Mesenchymal stem cell (in vitro differentiated cells and primary cell): Measurements from ENCODE around the gene PIKFYVE.

Experiments used
- DNase-seq: peaks from one replicate; pipeline ENCODE4 v3.0.0-alpha.2; 2013
- H2AFZ ChIP-seq: one replicate; pipeline ENCODE4 v1.6.1; 2013; ENCODE audit warnings: low read depth, mild to moderate bottlenecking, control low read depth, inconsistent platforms, low read length, moderate library complexity
- H2AK5ac ChIP-seq: 2 replicates; pipeline ENCODE4 v1.6.1; 2013; ENCODE audit warnings: low read length, moderate library complexity, mild to moderate bottlenecking, inconsistent platforms; ENCODE audit not compliant: severe bottlenecking
- H2BK120ac ChIP-seq: one replicate; pipeline ENCODE4 v1.6.1; 2013; ENCODE audit warnings: low read depth, mild to moderate bottlenecking, inconsistent platforms, low read length, moderate library complexity
- H2BK12ac ChIP-seq, 2 experiments: one replicate each; pipeline ENCODE4 v1.6.1; 2013; ENCODE audit warnings: inconsistent platforms in 2 of 2, low read length in 2 of 2, mild to moderate bottlenecking in 2 of 2, moderate library complexity in 2 of 2, control low read depth in 1 of 2
- H2BK15ac ChIP-seq: one replicate; pipeline ENCODE4 v1.6.1; 2013; ENCODE audit warnings: mild to moderate bottlenecking, low read depth, inconsistent platforms; ENCODE audit not compliant: poor library complexity, severe bottlenecking
- H2BK5ac ChIP-seq: 2 replicates; pipeline ENCODE4 v1.6.1; 2013; ENCODE audit warnings: low read depth, mild to moderate bottlenecking, low read length, control low read depth, inconsistent platforms; ENCODE audit not compliant: poor library complexity, severe bottlenecking
- H3K14ac ChIP-seq, 2 experiments: one replicate each; pipeline ENCODE4 v1.6.1; 2013; ENCODE audit warnings: inconsistent platforms in 2 of 2, low read length in 2 of 2, control low read depth in 1 of 2, mild to moderate bottlenecking in 1 of 2, moderate library complexity in 1 of 2
- H3K18ac ChIP-seq, 2 experiments: one replicate each; pipeline ENCODE4 v1.6.1; 2013; ENCODE audit warnings: inconsistent platforms in 2 of 2, low read length in 2 of 2, control low read depth in 1 of 2, low read depth in 1 of 2, mild to moderate bottlenecking in 1 of 2
- H3K23ac ChIP-seq, 2 experiments: one replicate each; pipeline ENCODE4 v1.6.1; 2013; ENCODE audit warnings: inconsistent platforms in 2 of 2, low read length in 2 of 2, mild to moderate bottlenecking in 2 of 2, moderate library complexity in 2 of 2, control low read depth in 1 of 2
- H3K27ac ChIP-seq: 2 replicates; pipeline ENCODE4 v1.5.1; 2013; ENCODE audit warnings: mild to moderate bottlenecking, moderate library complexity, low read length, control low read depth, inconsistent platforms; ENCODE audit not compliant: poor library complexity, severe bottlenecking
- H3K27me3 ChIP-seq, 2 experiments: 2 replicates each; pipeline versions ENCODE4 v1.6.1 to v1.7.0; 2013; ENCODE audit warnings: low read length in 2 of 2, mild to moderate bottlenecking in 2 of 2, moderate library complexity in 2 of 2, control low read depth in 1 of 2, inconsistent platforms in 1 of 2; ENCODE audit not compliant: control insufficient read depth in 1 of 2, insufficient read depth in 1 of 2
- H3K36me3 ChIP-seq, 2 experiments: 2 replicates each; pipeline versions ENCODE4 v1.6.1 to v1.7.0; 2013; ENCODE audit warnings: low read length in 2 of 2, control low read depth in 1 of 2, inconsistent platforms in 1 of 2, low read depth in 1 of 2, mild to moderate bottlenecking in 1 of 2; ENCODE audit not compliant: insufficient read depth in 2 of 2, control insufficient read depth in 1 of 2
- H3K4ac ChIP-seq, 2 experiments: one replicate each; pipeline ENCODE4 v1.6.1; 2013; ENCODE audit warnings: inconsistent platforms in 2 of 2, low read length in 2 of 2, mild to moderate bottlenecking in 2 of 2, moderate library complexity in 2 of 2, control low read depth in 1 of 2, low read depth in 1 of 2
- H3K4me1 ChIP-seq: 2 replicates; pipeline ENCODE4 v1.6.1; 2013; ENCODE audit warnings: low read depth, low read length, control low read depth; ENCODE audit not compliant: control insufficient read depth, insufficient read depth
- H3K4me2 ChIP-seq: 2 replicates; pipeline ENCODE4 v1.6.1; 2013; ENCODE audit warnings: low read length, mild to moderate bottlenecking, inconsistent platforms; ENCODE audit not compliant: poor library complexity, severe bottlenecking
- H3K4me3 ChIP-seq, 2 experiments: 2 replicates each; pipeline versions ENCODE4 v1.5.1 to v1.7.0; 2013; ENCODE audit warnings: low read length in 2 of 2, mild to moderate bottlenecking in 2 of 2, control low read depth in 1 of 2, low read depth in 1 of 2; ENCODE audit not compliant: insufficient read depth in 1 of 2
- H3K79me1 ChIP-seq: replicated peaks from 2 replicates; pipeline ENCODE4 v1.6.1; 2013; ENCODE audit warnings: mild to moderate bottlenecking, control low read depth, low read length, inconsistent platforms; ENCODE audit not compliant: poor library complexity, severe bottlenecking
- H3K9ac ChIP-seq: 2 replicates; pipeline ENCODE4 v1.7.0; 2013; ENCODE audit warnings: mild to moderate bottlenecking, low read length, moderate library complexity
- H3K9me3 ChIP-seq: 2 replicates; pipeline ENCODE4 v1.7.0; 2013; ENCODE audit warnings: mild to moderate bottlenecking, low read length; ENCODE audit not compliant: control insufficient read depth
- H4K8ac ChIP-seq: one replicate; pipeline ENCODE4 v1.6.1; 2013; ENCODE audit warnings: inconsistent platforms, mild to moderate bottlenecking, low read length, moderate library complexity
- H4K91ac ChIP-seq: one replicate; pipeline ENCODE4 v1.6.1; 2013; ENCODE audit warnings: mild to moderate bottlenecking, low read length, inconsistent platforms
- WGBS: methylation state at CpG from one replicate; pipeline ENCODE4 v1.1.7; 2013; ENCODE audit warnings: mixed read lengths; 5-methylcytosine and 5-hydroxymethylcytosine counted together

The PIKFYVE gene

DNA sequence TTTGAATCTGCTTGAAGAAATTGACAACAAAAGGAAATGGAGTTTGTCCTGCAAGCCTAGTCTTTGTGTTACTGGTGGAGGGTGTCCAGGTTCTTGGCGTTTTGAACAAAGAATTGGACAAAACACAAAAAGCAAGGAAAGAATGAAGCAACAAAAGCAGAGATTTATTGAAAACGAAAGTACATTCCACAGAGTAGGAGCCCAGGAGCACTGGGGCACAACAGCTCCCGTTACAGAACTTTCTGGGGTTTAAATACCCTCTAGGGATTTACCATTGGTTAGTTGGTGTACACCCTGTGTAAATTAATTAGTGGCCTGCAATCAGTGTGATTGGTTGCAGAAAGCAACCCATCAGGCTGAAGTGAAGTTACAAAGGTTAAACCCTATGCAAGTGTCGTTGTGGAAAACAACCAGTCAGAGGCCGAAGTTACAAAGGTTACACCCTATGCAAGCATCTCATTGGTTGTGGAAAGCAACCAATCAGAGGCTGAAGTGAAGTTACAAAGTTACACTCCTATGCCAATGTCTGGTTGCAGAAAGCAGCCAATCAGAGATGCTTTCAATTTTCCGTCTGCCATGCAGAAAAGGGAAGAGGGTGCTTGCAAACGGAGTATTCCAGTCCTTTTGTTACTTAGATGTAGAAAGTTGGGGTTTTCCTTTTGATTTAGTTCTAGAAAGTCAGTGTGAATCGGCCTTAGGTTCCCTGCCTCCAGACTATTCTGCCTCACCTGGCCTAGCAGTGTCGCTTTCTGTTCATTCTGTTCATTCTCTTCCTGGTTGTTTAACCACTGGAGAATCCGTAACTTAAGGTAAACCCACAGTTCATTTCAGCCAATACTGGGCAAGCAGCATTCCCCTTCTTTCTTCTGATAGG lies 92.9 kb downstream of the PIKFYVE start:
- H3K23ac ChIP-seq, result no peak overlapping the region
- no peak overlapping the region for H2BK15ac ChIP-seq
- H3K79me1 ChIP-seq, result peaks cover 4% of the 10 kb centered on the region
- no peak overlapping the region for H3K4ac ChIP-seq
- peaks cover 2% of the 10 kb centered on the region for H3K4me1 ChIP-seq
- no peak overlapping the region for H2AK5ac ChIP-seq
- no peaks in the 10 kb centered on the region for H3K9me3 ChIP-seq
- H2BK5ac ChIP-seq, result no peak overlapping the region
- DNase-seq, result no peak
- H2AFZ ChIP-seq, result no peak overlapping the region
- H2BK120ac ChIP-seq, result no peak overlapping the region
- H3K4me3 ChIP-seq, result no peak overlapping the region
- no peak overlapping the region for H2BK12ac ChIP-seq
- WGBS, result 97% methylated on average over 10 of the region's 10 CpGs
- H3K36me3 ChIP-seq, result peaks cover 17 to 23% of the 10 kb centered on the region in 2 experiments
- no peak overlapping the region for H3K18ac ChIP-seq
- no peak overlapping the region for H3K4me2 ChIP-seq
- no peak overlapping the region for H3K27ac ChIP-seq
- peak overlapping the region; percentile 2 for H3K9ac ChIP-seq
- no peak overlapping the region for H3K14ac ChIP-seq
- H4K91ac ChIP-seq, result no peak overlapping the region
- H4K8ac ChIP-seq, result no peak overlapping the region
- H3K27me3 ChIP-seq, result no peaks in the 10 kb centered on the region

- no peak overlapping the region for H3K4ac ChIP-seq
- peaks cover 2% of the 10 kb centered on the region for H3K4me1 ChIP-seq
- 98% methylated on average over 10 of the region's 17 CpGs for WGBS
Measured at GRCh38 chr2:208359632-208359986, 93.6 kb downstream of the PIKFYVE start.

GRCh38 chr2:208360259-208361076 lies 94.4 kb downstream of the PIKFYVE start:
- Histone ChIP-seq H3K18ac (no peak overlapping the region), H4K91ac (no peak overlapping the region), H2BK15ac (no peak overlapping the region), H3K9ac (no peak overlapping the region), H3K36me3 (peaks cover 8 to 17% of the 10 kb centered on the region in 2 experiments), H2BK12ac (no peak overlapping the region), H4K8ac (no peak overlapping the region), H2AK5ac (no peak overlapping the region), H3K4me1 (peaks cover 2% of the 10 kb centered on the region), H2BK5ac (no peak overlapping the region), H3K27me3 (no peaks in the 10 kb centered on the region), H2BK120ac (no peak overlapping the region), H3K79me1 (peaks cover 4% of the 10 kb centered on the region), H2AFZ (no peak overlapping the region), H3K4me3 (no peak overlapping the region), H3K27ac (no peak overlapping the region), H3K9me3 (no peaks in the 10 kb centered on the region), H3K14ac (no peak overlapping the region), H3K4me2 (no peak overlapping the region), H3K23ac (no peak overlapping the region), H3K4ac (no peak overlapping the region)
- 93% methylated on average over 48 of the region's 48 CpGs for WGBS
- DNase-seq, result no peak

More at GRCh38 chr2:208359632-208359986, 93.6 kb downstream of the PIKFYVE start:
- no peak for DNase-seq
- Histone ChIP-seq H2BK120ac (no peak overlapping the region), H3K4me2 (no peak overlapping the region), H3K18ac (no peak overlapping the region), H3K79me1 (peaks cover 4% of the 10 kb centered on the region), H3K9ac (no peak overlapping the region), H2BK5ac (peak overlapping the region; percentile 51), H3K4me3 (no peak overlapping the region), H2AFZ (no peak overlapping the region), H3K36me3 (peaks cover 17% of the 10 kb centered on the region in 2 experiments), H4K91ac (no peak overlapping the region), H3K9me3 (no peaks in the 10 kb centered on the region), H2AK5ac (no peak overlapping the region), H3K27ac (no peak overlapping the region), H2BK15ac (no peak overlapping the region), H3K27me3 (no peaks in the 10 kb centered on the region), H3K23ac (peak overlapping the region in 1 of 2 experiments; percentile 32), H3K14ac (no peak overlapping the region), H4K8ac (no peak overlapping the region), H2BK12ac (no peak overlapping the region)

- no peak overlapping the region for H4K8ac ChIP-seq
- no peak overlapping the region for H3K14ac ChIP-seq
- no peak overlapping the region for H3K4me2 ChIP-seq
- no peak overlapping the region for H4K91ac ChIP-seq
- no peak overlapping the region for H3K9ac ChIP-seq
- peaks cover 2% of the 10 kb centered on the region for H3K4me1 ChIP-seq
- peaks cover 4% of the 10 kb centered on the region for H3K79me1 ChIP-seq
- H3K27me3 ChIP-seq, result no peaks in the 10 kb centered on the region
- H2AK5ac ChIP-seq, result no peak overlapping the region
- H3K4me3 ChIP-seq, result no peak overlapping the region
- WGBS, result 97% methylated on average over 8 of the region's 9 CpGs
- H2BK5ac ChIP-seq, result no peak overlapping the region
- DNase-seq, result no peak
- H2BK120ac ChIP-seq, result no peak overlapping the region
- no peak overlapping the region for H3K18ac ChIP-seq
- H3K23ac ChIP-seq, result no peak overlapping the region
- no peak overlapping the region for H3K27ac ChIP-seq
- no peak overlapping the region for H2AFZ ChIP-seq
- H3K9me3 ChIP-seq, result no peaks in the 10 kb centered on the region
- H2BK12ac ChIP-seq, result no peak overlapping the region
- H3K36me3 ChIP-seq, result peaks cover 7 to 17% of the 10 kb centered on the region in 2 experiments
- H3K4ac ChIP-seq, result no peak overlapping the region
- H2BK15ac ChIP-seq, result no peak overlapping the region
Measured at GRCh38 chr2:208361077-208361441, 95.0 kb downstream of the PIKFYVE start.
